Caki2 (cell line): ENCODE data around the gene ARHGAP10. TPM values are rescaled to one million over a fixed set of nuclear protein-coding genes. Genes with fewer than 3 reads are reported as not detected.
"Not testable (repeated sequence)": the region's sequence is repeated elsewhere in the genome, so short reads cannot be mapped to it uniquely, and the experiment has no call there.

Experiments used
- DNase-seq: peaks from one replicate; pipeline ENCODE4 v3.0.0-alpha.2; 2015; ENCODE audit warnings: low read depth
- in situ Hi-C: cut with HindIII; loops from 2 replicates; pipeline ENCODE4 v1.10.0; 2016; ENCODE audit warnings: low sequenced_read_pairs, low pct_unique_long_range_greater_than_20kb, mixed read lengths
- total RNA-seq: library from RNA; depleted of rRNA; stranded (reverse); fragments of >200 nt; shearing (Covaris generic); gene quantifications from 2 replicates; pipeline ENCODE4 v1.2.3, GENCODE V29; 2014; ENCODE audit warnings: low replicate concordance

Gene ARHGAP10
- total RNA-seq, 1 experiment from 2014 or later: 8.3 TPM

- in situ Hi-C loops: no loop called here
- DNase-seq: no peak
Measured at GRCh38 chr4:147899512-147899911, 167.6 kb downstream of the ARHGAP10 start.

- DNase-seq: no peak
- in situ Hi-C loops: no loop called here
Measured at GRCh38 chr4:147901388-147901787, 169.5 kb downstream of the ARHGAP10 start.

DNA sequence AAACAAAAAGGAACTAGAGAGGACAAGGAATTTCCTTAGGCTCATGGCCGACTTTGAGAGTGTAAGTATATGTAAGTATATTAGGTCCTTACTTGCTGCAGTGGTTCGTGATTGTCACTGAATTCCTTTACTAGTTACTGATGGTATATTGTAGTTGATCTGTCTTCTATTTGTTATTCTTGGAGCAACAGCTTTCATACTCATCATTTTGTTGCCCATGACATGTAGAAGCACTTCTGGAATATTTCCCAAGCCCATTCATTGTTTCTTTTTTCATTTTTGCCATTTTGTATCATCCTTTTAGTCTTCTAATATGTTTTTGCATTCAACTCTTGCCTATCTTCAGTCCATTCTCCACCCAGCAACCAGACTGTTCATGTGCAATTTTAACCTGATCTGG is 170.0 kb downstream of the ARHGAP10 start:
- in situ Hi-C loops: no loop called here
- DNase-seq: no peak

DNA sequence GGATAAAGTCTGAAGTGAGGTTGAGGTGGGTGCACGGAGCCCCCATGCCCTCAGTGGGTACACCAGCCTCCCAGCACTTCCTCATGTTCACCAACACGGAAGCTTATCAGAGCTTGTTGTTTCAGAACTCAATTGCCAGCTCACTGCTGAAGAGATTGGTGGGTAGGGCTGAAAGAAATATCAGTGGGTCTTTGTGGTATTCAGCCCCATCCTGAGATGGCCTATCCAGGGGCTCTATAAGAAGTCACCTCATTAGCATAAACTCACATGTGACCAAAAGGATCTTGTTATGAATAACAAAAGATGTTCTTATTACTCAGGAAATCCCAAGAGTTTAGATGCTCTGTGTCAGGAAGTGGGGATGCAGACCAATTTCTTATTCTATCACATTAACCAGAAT is 177.3 kb downstream of the ARHGAP10 start:
- in situ Hi-C loops: no loop called here
- DNase-seq: no peak

GRCh38 chr4:147910315-147910714 is 178.4 kb downstream of the ARHGAP10 start:
- in situ Hi-C loops: no loop called here
- no peak for DNase-seq

- DNase-seq, in situ Hi-C loops: not testable (repeated sequence)
Measured at GRCh38 chr4:147912106-147912505, 180.2 kb downstream of the ARHGAP10 start.

DNA sequence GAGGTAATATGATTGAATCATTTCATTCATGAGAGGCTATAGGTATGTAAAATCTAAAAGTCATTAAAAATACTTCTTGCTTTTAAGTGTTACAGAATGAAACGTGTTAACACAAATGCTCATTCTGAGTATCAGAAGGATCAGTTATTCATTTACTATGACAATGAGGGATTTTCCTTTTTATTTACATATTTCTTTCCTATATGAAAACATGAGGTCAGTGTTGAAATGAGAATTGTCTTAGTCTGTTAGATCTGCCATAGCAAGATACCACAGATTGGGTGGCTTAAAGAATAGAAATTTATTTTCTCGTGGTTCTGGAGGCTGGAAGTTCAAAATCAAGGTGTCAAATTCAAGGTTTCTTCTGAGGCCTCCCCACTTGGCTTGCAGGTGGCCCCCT is 181.2 kb downstream of the ARHGAP10 start:
- no peak for DNase-seq
- in situ Hi-C loops: no loop called here

- no peak for DNase-seq
Measured at GRCh38 chr4:147916351-147916750, 184.5 kb downstream of the ARHGAP10 start.

GRCh38 chr4:147923381-147923780 is 191.5 kb downstream of the ARHGAP10 start:
- in situ Hi-C loops: no loop called here
- DNase-seq: no peak

More at GRCh38 chr4:147916351-147916750, 184.5 kb downstream of the ARHGAP10 start:
- in situ Hi-C loops: no loop called here

DNA sequence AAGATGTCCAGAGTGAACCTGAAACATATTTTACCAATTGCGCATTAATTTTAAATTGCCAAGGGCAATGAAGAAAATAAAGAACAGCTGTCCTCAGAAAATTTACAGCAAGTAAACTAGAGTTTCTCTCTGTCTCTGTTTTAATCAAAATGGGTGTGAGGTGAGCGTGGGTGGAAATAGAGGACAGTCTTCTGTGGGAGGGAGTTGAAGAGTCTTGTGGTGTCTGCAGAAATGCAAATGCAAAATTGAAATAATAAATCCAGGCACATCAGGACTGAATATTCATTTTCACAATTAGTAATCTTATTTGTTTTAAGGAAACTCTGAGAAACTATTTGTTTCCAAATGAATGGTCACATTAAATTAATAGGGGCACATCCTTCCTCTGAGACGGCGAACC is 192.0 kb downstream of the ARHGAP10 start:
- DNase-seq: no peak
- in situ Hi-C loops: no loop called here

DNA sequence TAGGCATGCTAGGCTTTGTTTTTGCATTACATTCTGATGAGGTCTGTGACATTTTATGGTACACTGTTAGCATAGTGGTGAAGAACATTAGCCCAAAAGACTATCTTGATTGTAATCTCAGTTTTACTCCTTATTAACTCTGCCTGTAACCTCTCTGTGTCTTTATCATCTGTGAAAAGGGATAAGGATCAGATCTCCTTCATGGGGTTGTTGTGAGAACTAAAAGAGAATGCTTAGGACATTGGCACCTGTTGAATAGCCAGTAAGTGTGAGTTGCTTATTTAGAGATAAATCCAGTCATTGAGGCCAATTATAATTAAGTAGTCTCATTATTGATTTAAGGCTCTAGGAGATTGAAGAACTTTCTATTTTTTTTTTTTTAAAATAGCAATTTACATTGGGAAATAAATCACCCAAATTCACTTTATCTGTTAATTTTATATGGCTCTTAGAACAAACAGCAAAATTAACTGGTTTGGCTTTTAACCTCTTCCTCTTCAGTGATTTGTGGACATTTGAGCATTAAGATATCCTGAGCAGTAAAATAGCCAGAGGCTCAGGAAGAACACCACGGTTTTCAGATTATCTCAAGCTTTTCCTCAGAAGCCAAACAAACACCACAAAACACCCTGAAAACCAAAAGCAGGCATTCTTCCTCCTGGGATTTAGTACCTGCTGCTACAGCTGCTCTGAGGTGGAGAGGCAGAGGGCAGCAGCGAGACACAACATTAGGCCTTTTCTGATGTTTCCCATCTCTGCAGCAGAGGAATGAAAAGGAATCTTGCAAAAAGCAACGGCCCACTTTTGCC is 192.9 kb downstream of the ARHGAP10 start:
- peak; percentile 34 for DNase-seq
- in situ Hi-C loops: no loop called here

DNA sequence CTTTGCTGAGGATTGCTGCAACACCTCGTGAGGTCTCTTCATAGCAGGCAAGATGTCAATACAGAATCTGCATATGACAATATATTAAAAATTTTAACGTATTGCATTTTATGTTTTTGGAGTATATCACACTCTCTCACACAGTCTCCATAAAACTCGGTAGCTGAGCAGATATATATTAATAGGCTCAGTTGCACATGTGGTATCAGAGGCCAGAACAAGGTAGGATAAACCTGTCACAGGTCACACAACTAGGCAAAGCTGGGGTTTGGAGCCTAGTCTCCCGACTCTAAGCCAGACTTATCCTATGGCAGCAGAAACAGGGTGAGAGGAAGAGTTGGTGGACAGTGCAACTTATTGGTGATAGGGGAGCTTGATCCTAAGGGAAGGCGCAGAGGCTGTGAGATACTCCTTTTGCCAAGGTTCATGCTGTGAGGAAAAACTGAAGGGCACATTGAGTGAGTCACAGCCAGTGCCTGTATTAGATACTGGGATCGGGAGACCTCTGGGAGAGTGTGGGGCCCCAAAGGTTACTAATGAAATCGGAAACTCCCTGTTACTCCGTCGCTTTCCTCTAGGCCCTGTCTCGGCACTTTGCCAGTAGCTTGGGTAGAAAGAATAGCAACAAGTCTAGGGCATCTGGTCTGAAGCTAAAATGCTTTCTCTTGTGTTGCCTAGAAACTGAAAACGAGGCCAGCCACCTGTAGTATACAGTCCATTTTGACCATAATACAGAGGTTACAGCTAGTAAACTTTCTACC is 195.7 kb downstream of the ARHGAP10 start:
- DNase-seq: no peak
- in situ Hi-C loops: no loop called here

GRCh38 chr4:147928400-147928799 is 196.5 kb downstream of the ARHGAP10 start:
- DNase-seq: no peak

DNA sequence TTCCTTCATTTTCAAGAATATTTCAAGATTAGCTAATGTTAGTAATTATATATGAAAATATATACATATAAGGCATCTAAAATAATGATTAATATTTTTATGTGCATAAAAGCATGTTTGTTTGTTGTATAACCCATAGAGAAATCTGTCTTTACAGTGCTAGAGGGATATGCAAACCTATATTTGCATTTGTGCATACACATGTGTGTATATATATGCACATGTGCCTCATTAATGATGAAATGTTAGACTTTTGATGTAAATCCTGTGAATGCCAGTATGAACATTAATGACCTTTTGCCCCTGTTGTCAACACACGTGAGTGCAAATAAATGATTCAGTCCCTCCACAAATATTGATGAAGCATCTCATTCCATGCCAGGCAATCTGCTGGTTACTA is 197.9 kb downstream of the ARHGAP10 start:
- DNase-seq: no peak
- in situ Hi-C loops: no loop called here

More at GRCh38 chr4:147928400-147928799, 196.5 kb downstream of the ARHGAP10 start:
- in situ Hi-C loops: no loop called here

DNA sequence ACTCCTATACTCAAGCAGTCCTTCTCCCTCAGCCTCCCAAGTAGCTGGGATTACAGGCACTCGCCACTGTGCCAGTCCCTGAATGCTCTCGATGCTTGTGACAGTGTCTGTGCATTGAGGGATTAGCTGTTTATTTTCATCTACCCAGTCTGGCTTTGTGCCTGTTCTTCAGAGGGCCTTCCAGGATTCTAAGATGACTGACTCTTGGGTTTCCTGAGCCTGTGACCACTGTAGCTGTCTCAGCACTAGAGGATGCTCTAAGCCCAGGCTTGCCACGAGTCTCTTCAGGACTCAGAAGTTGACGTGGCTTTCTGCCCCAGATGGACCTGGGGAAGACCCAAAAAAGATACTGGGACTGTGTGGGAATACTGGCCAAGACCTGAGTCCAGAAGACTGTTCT is 201.4 kb downstream of the ARHGAP10 start:
- DNase-seq: no peak
- in situ Hi-C loops: no loop called here

GRCh38 chr4:147933779-147934178 is 201.9 kb downstream of the ARHGAP10 start:
- in situ Hi-C loops: no loop called here

DNA sequence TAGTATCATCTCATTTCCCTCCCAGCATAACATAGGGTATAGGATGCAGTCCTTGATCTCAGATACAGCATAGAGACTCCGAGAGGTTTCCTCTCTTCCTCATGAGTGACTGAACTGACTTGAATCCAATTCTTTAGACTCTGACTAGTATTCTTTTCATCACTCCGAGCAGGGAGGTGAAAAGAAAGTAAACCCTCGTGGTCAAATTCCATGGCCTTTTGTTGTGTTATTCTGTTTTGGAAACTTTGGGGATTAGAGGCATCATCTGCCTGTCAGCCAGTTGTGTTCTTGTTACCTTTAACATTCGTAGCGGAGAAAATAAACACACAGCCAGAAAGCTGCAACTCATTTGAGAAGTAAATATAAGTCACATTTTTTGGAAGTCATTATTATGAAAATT is 206.6 kb downstream of the ARHGAP10 start:
- in situ Hi-C loops: no loop called here
- DNase-seq: no peak

More at GRCh38 chr4:147933779-147934178, 201.9 kb downstream of the ARHGAP10 start:
- no peak for DNase-seq

GRCh38 chr4:147940171-147940570 is 208.3 kb downstream of the ARHGAP10 start:
- in situ Hi-C loops: no loop called here

DNA sequence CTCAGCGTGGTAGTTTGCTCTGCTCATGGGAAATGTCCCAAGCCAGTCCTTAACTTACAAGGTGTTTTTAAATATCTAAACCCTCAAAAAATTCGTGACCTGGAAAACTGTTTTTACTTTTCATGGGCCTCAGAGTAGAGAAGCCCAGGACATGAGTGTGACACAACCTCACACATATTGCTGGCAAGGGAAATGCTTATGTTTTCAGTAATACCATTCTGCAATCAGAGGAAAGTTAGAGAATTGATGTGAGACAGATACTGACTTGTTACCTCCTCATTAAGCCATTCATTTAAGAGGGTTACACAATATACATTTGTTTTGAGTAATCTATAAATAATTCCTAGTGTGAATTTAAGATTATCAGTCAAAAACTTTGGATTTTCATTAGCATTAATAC is 209.5 kb downstream of the ARHGAP10 start:
- in situ Hi-C loops: no loop called here
- DNase-seq: no peak

More at GRCh38 chr4:147940171-147940570, 208.3 kb downstream of the ARHGAP10 start:
- no peak for DNase-seq
